Ascending aorta (tissue), 2 donors: ENCODE results near the gene RARA. TPM values are rescaled to one million over a fixed set of nuclear protein-coding genes. Genes with fewer than 3 reads are reported as not detected.

Experiments used
- DNase-seq, 2 donors: peaks; one replicate each; pipeline ENCODE4 v3.0.0-alpha.2; 2019; ENCODE audit warnings: low spot score in 2 of 2
- H3K27ac ChIP-seq, 2 donors: fragments of 200-600 bp; sonication (generic); one replicate each; pipeline ENCODE4 v1.5.1; 2016 to 2017; ENCODE audit warnings: mild to moderate bottlenecking in 1 of 2
- H3K27me3 ChIP-seq: fragments of 200-600 bp; sonication (generic); one replicate; pipeline ENCODE4 v1.5.1; 2017
- H3K36me3 ChIP-seq, 2 donors: fragments of 200-600 bp; sonication (generic); one replicate each; pipeline ENCODE4 v1.5.1; 2016
- H3K4me1 ChIP-seq, 2 donors: fragments of 200-600 bp; sonication (generic); one replicate each; pipeline ENCODE4 v1.5.1; 2016 to 2017; ENCODE audit warnings: mild to moderate bottlenecking in 1 of 2
- H3K4me3 ChIP-seq, 2 donors: fragments of 200-600 bp; sonication (generic); one replicate each; pipeline ENCODE4 v1.5.1; 2016 to 2017; ENCODE audit warnings: mild to moderate bottlenecking in 1 of 2
- H3K9me3 ChIP-seq, 2 donors: fragments of 200-600 bp; sonication (generic); one replicate each; pipeline ENCODE4 v1.5.1; 2016
- CTCF ChIP-seq, 3 experiments: fragments of 200-600 bp in 2 of 3; fragments of 450-650 bp in 1 of 3; sonication (generic) in 2 of 3; IDR thresholded peaks; one replicate each; pipeline ENCODE4 v1.5.1; 2016 to 2019; ENCODE audit warnings: antibody characterized with exemption in 3 of 3, mild to moderate bottlenecking in 1 of 3, moderate library complexity in 1 of 3
- intact Hi-C: fragments of 100-400 bp; cut with DNase I; formaldehyde crosslinking; loops from one replicate; pipeline ENCODE4 v1.15.1; 2023
- total RNA-seq: library from RNA; depleted of rRNA; stranded (reverse); fragments of >200 nt; gene quantifications from one replicate; pipeline ENCODE4 v1.1.0, GENCODE V29; 2016

RARA gene
- total RNA-seq, 1 donor from 2014 or later = 77.3 TPM

- Histone ChIP-seq H3K4me1 (peaks cover 65 to 86% of the 10 kb centered on the region in 2 donors), H3K9me3 (no peaks in the 10 kb centered on the region), H3K27ac (peak overlapping the region; percentile 82 to 91), H3K27me3 (no peaks in the 10 kb centered on the region), H3K4me3 (peak overlapping the region in 1 of 2 donors; percentile 26), H3K36me3 (no peaks in the 10 kb centered on the region)
- intact Hi-C loops = loop anchor here (5.0 kb wide), 2 partner anchors 105 to 140 kb away; partner anchors contain the start of gene TOP2A
- no peak for TF ChIP-seq CTCF (IDR thresholded peaks at IDR 0.05)
- peak; percentile 65 to 86 for DNase-seq
These were observed 3.3 kb downstream of the RARA start for GRCh38 chr17:40312131-40312731.

- Histone ChIP-seq H3K4me3 (peak overlapping the region in 1 of 2 donors; percentile 26), H3K27me3 (no peaks in the 10 kb centered on the region), H3K27ac (peak overlapping the region; percentile 82 to 91), H3K9me3 (no peaks in the 10 kb centered on the region), H3K4me1 (peaks cover 65 to 91% of the 10 kb centered on the region in 2 donors), H3K36me3 (no peaks in the 10 kb centered on the region)
- DNase-seq = peak in 1 of 2 donors; percentile 60
- no peak for TF ChIP-seq CTCF (IDR thresholded peaks at IDR 0.05)
- intact Hi-C loops = loop anchor here (5.0 kb wide), 2 partner anchors 104 to 139 kb away; partner anchors contain the start of gene TOP2A
These were observed 4.1 kb downstream of the RARA start for GRCh38 chr17:40312893-40313667.

GRCh38 chr17:40313668-40314583, 4.9 kb downstream of the RARA start:
- Histone ChIP-seq H3K9me3 (no peaks in the 10 kb centered on the region), H3K4me1 (peaks cover 61 to 88% of the 10 kb centered on the region in 2 donors), H3K4me3 (no peak overlapping the region), H3K27me3 (no peaks in the 10 kb centered on the region), H3K27ac (peak overlapping the region; percentile 82 to 91), H3K36me3 (no peaks in the 10 kb centered on the region)
- intact Hi-C loops = loop anchor here (5.0 kb wide), 2 partner anchors 103 to 138 kb away; partner anchors contain the start of gene TOP2A
- TF ChIP-seq CTCF (IDR thresholded peaks at IDR 0.05) = no peak
- no peak for DNase-seq

GRCh38 chr17:40314584-40314956, 5.6 kb downstream of the RARA start:
- no peak overlapping the region for H3K4me3 ChIP-seq
- peak overlapping the region; percentile 90 to 91 for H3K27ac ChIP-seq
- peak in 1 of 3 experiments; percentile 30 for TF ChIP-seq CTCF (IDR thresholded peaks at IDR 0.05)
- no peaks in the 10 kb centered on the region for H3K27me3 ChIP-seq
- intact Hi-C loops = loop anchor here (5.0 kb wide), 2 partner anchors 103 to 138 kb away; partner anchors contain the start of gene TOP2A
- peak; percentile 90 to 98 for DNase-seq
- no peaks in the 10 kb centered on the region for H3K36me3 ChIP-seq
- no peaks in the 10 kb centered on the region for H3K9me3 ChIP-seq
- peaks cover 56 to 88% of the 10 kb centered on the region in 2 donors for H3K4me1 ChIP-seq

GRCh38 chr17:40315206-40315605, 6.2 kb downstream of the RARA start:
- Histone ChIP-seq H3K27ac (peak overlapping the region; percentile 90 to 91), H3K4me3 (no peak overlapping the region), H3K9me3 (no peaks in the 10 kb centered on the region), H3K4me1 (peaks cover 55 to 88% of the 10 kb centered on the region in 2 donors), H3K36me3 (no peaks in the 10 kb centered on the region), H3K27me3 (no peaks in the 10 kb centered on the region)
- TF ChIP-seq CTCF (IDR thresholded peaks at IDR 0.05) = no peak
- DNase-seq = peak in 1 of 2 donors; percentile 61
- intact Hi-C loops = no loop called here
